ENCODE data around the gene ITPR1. TPM values are rescaled to one million over a fixed set of nuclear protein-coding genes. Genes with fewer than 3 reads are reported as not detected.

Gene ITPR1
- total RNA-seq, 1 experiment from 2014 or later: 8.7 TPM

DNA sequence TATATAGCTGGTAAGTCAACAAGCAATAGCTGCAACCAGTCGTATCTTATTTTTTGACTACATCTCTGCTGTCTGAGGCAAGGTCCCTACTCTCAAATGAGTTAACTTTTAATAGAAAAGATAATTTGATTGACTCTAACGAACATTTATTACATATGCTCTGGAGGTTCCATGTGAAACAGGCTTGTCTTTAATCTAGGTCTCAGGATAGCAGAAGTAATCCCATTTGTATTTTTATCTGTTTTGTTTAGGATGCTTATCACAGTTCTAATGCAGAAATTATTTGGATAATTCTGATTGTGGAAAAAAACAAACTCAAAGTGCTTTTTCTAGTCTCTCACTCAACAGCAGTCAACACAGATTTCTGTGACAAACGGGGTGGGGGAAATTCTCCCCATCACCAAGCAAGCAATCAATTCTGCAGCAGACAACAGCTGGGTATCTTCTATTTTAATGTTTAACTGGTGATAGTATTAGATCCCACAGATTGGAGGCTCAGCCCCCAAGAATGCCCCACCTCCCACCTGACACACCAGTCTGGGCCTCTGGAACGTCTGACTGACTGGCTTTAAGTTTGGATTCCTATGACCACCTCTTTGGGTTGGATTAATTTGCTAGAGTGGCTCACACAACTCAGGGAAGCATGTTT lies 58.8 kb downstream of the ITPR1 start:
- no peaks in the 10 kb centered on the region for H3K36me3 ChIP-seq (ENCODE audit: control insufficient read depth, insufficient read depth, low read length)
- no peak for TF ChIP-seq CTCF (IDR thresholded peaks at IDR 0.05)
- TF ChIP-seq TCF7L2 (IDR thresholded peaks at IDR 0.05; ENCODE audit: low read depth, low read length): no peak
- no peak for TF ChIP-seq POLR2AphosphoS5 (IDR thresholded peaks at IDR 0.05; ENCODE audit: low read depth, low read length)
- TF ChIP-seq, protein P1, sequence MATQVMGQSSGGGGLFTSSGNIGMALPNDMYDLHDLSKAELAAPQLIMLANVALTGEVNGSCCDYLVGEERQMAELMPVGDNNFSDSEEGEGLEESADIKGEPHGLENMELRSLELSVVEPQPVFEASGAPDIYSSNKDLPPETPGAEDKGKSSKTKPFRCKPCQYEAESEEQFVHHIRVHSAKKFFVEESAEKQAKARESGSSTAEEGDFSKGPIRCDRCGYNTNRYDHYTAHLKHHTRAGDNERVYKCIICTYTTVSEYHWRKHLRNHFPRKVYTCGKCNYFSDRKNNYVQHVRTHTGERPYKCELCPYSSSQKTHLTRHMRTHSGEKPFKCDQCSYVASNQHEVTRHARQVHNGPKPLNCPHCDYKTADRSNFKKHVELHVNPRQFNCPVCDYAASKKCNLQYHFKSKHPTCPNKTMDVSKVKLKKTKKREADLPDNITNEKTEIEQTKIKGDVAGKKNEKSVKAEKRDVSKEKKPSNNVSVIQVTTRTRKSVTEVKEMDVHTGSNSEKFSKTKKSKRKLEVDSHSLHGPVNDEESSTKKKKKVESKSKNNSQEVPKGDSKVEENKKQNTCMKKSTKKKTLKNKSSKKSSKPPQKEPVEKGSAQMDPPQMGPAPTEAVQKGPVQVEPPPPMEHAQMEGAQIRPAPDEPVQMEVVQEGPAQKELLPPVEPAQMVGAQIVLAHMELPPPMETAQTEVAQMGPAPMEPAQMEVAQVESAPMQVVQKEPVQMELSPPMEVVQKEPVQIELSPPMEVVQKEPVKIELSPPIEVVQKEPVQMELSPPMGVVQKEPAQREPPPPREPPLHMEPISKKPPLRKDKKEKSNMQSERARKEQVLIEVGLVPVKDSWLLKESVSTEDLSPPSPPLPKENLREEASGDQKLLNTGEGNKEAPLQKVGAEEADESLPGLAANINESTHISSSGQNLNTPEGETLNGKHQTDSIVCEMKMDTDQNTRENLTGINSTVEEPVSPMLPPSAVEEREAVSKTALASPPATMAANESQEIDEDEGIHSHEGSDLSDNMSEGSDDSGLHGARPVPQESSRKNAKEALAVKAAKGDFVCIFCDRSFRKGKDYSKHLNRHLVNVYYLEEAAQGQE (IDR thresholded peaks at IDR 0.05; ENCODE audit: insufficient read depth in 1 of 2, low read depth in 2 of 2, low read length in 1 of 2): no peak
- BruUV-seq (replicated peaks): no TSS peak
- no peaks in the 10 kb centered on the region for H3K9me3 ChIP-seq (ENCODE audit: control insufficient read depth, insufficient read depth, low read depth, low read length)
- H3K4me1 ChIP-seq (ENCODE audit: control insufficient read depth, insufficient read depth, low read length): no peaks in the 10 kb centered on the region
- no peak for ATAC-seq
- no peak overlapping the region for H3K27ac ChIP-seq (ENCODE audit: low read length)
- DNase-seq (ENCODE audit: low read depth, low spot score): no peak
- no peak overlapping the region for H3K4me3 ChIP-seq (ENCODE audit: low read depth in 2 of 2, low read length in 2 of 2)
- ChIA-PET CTCF (no interaction called here), POLR2A (no interaction called here)
- H3K27me3 ChIP-seq (ENCODE audit: control insufficient read depth, insufficient read depth, low read length): no peaks in the 10 kb centered on the region
- in situ Hi-C loops (cut with HindIII; ENCODE audit: low pct_unique_long_range_greater_than_20kb, low sequenced_read_pairs): no loop called here
- intact Hi-C loops (cut with micrococcal nuclease; ENCODE audit: unreplicated experiment): no loop called here

GRCh38 chr3:4552811-4553210 lies 59.7 kb downstream of the ITPR1 start:
- intact Hi-C loops (cut with micrococcal nuclease; ENCODE audit: unreplicated experiment): no loop called here
- Histone ChIP-seq H3K4me3 (ENCODE audit: low read depth in 2 of 2, low read length in 2 of 2) (no peak overlapping the region), H3K4me1 (ENCODE audit: control insufficient read depth, insufficient read depth, low read length) (no peaks in the 10 kb centered on the region), H3K27me3 (ENCODE audit: control insufficient read depth, insufficient read depth, low read length) (no peaks in the 10 kb centered on the region), H3K27ac (ENCODE audit: low read length) (no peak overlapping the region), H3K9me3 (ENCODE audit: control insufficient read depth, insufficient read depth, low read depth, low read length) (no peaks in the 10 kb centered on the region), H3K36me3 (ENCODE audit: control insufficient read depth, insufficient read depth, low read length) (no peaks in the 10 kb centered on the region)
- ChIA-PET POLR2A (no interaction called here), CTCF (no interaction called here)
- DNase-seq (ENCODE audit: low read depth, low spot score) (no peak), ATAC-seq (no peak)
- BruUV-seq (replicated peaks): no TSS peak
- in situ Hi-C loops (cut with HindIII; ENCODE audit: low pct_unique_long_range_greater_than_20kb, low sequenced_read_pairs): no loop called here
- TF ChIP-seq, protein P1 (IDR thresholded peaks at IDR 0.05; ENCODE audit: insufficient read depth in 1 of 2, low read depth in 2 of 2, low read length in 1 of 2): no peak
- no peak for TF ChIP-seq CTCF (IDR thresholded peaks at IDR 0.05)
- TF ChIP-seq POLR2AphosphoS5 (IDR thresholded peaks at IDR 0.05; ENCODE audit: low read depth, low read length): no peak

All from Panc1 (cell line).